Stimulated activated CD8-positive, alpha-beta memory T cell treated with anti-CD3 and anti-CD28 coated beads, Interleukin-7, amount 100 ng/mL, for 48 hours (primary cell): ENCODE data around the gene PTPN18.

Source experiments
- DNase-seq, 2 donors: peaks; one replicate each; pipeline ENCODE4 v3.0.0-alpha.2; 2020; ENCODE audit warnings: low read depth in 1 of 2; ENCODE audit errors: extremely low read depth in 1 of 2

The PTPN18 gene

DNA sequence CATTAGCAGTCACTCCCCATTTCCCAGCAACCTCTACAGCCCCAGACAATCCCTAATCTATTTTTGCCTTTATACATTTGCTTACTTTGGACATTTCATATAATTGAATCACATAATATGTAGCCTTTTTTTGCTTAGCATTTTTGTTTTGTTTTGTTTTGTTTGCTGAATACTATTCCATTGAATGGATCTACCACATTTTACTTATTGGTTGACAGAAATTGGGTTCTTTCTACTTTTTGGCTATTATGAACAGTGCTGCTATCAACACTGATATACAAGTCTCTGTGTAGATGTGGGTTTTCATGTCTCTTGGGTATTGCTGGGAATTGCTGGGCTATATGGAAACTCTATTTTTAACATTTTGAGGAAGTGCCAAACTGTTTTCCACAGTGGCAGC lies 7.6 kb downstream of the PTPN18 start:
- no peak for DNase-seq

DNA sequence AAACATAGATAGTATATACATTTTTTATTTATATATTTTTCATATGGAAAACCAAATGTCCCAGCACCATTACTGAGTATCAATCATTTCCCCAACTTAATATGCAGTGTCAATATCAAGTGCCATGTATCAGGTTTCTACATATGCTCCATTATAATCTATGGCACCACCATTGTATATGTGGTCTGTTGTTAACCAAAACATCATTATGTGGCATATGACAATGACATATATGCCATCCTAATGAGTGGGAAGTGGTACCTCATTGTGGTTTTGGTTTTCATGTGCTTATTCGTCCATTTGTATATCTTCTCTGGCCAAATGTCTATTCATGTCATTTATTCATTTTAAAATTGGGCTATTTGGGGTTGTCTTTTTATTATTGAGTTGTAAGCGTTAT lies 9.2 kb downstream of the PTPN18 start:
- DNase-seq: no peak

- no peak for DNase-seq
Observed at GRCh38 chr2:130365963-130366362, 10.1 kb downstream of the PTPN18 start.

- DNase-seq: no peak
Observed at GRCh38 chr2:130366720-130367119, 10.9 kb downstream of the PTPN18 start.

GRCh38 chr2:130368786-130369185 lies 12.9 kb downstream of the PTPN18 start:
- no peak for DNase-seq

- no peak for DNase-seq
Observed at GRCh38 chr2:130369311-130369964, 13.6 kb downstream of the PTPN18 start.

GRCh38 chr2:130369965-130370341 lies 14.1 kb downstream of the PTPN18 start:
- no peak for DNase-seq

DNA sequence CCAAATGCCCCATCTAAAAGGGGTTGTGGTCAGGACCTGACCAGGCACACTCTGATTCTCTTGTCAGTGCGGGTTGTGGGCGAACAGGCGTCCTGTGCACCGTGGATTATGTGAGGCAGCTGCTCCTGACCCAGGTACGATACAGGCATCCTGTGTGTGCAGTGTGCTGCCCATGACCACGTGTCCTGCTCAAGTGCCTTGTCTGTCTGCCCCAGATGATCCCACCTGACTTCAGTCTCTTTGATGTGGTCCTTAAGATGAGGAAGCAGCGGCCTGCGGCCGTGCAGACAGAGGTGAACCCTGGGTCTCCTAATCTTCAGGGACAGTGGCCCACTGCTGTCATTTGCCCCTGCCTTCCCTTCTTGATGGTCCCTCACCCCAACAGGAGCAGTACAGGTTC lies 14.6 kb downstream of the PTPN18 start:
- DNase-seq: peak in 1 of 2 donors; percentile 44

DNA sequence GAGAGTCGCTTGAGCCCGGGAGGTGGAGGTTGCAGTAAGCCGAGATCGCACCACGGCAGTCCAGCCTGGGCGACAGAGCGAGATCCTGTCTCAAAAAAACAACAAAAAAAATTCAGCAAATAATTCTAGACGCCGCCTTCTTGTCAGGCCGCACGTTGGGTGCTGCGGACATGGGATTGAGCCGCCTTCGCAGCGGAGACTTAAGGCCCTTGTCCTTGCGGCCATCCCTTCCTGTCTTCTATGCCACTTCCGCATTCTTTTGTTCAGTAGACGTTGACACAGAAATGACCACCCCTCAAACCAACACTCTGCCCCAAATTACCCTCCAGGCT lies 15.8 kb downstream of the PTPN18 start:
- no peak for DNase-seq

DNA sequence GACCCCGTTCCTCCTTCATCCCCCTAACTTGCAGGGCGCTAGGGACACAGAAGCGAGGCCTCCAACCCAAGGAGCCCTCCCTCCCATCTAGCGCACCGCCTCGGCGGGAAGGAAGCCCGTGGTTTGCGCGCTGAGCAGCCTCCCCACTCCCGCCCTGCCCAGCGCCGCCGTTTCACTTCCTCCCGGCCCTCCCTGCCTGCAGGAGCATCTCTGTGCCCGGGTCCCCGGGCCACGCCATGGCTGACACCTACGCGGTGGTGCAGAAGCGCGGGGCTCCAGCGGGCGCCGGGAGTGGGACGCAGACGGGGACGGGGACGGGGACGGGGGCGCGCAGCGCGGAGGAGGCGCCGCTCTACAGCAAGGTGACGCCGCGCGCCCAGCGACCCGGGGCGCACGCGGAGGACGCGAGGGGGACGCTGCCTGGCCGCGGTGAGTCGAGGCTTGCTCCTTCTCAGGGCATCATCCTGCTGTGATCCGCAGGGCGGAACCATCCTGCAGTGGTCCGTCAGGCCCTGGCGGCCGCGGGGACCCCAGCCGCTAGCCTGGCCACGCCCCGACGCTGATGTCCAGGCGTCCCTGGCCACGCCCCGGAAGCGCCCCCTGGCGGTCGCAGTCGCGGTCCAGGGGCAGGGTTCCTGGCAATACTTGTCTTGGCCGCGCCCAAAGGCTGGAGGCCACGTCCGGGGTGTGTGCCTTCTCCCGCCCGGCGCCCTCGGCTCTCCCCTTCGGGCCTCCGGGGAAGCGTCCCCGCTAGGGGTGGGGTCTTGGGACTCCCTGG lies 16.4 kb downstream of the PTPN18 start:
- peak; percentile 68 to 74 for DNase-seq

DNA sequence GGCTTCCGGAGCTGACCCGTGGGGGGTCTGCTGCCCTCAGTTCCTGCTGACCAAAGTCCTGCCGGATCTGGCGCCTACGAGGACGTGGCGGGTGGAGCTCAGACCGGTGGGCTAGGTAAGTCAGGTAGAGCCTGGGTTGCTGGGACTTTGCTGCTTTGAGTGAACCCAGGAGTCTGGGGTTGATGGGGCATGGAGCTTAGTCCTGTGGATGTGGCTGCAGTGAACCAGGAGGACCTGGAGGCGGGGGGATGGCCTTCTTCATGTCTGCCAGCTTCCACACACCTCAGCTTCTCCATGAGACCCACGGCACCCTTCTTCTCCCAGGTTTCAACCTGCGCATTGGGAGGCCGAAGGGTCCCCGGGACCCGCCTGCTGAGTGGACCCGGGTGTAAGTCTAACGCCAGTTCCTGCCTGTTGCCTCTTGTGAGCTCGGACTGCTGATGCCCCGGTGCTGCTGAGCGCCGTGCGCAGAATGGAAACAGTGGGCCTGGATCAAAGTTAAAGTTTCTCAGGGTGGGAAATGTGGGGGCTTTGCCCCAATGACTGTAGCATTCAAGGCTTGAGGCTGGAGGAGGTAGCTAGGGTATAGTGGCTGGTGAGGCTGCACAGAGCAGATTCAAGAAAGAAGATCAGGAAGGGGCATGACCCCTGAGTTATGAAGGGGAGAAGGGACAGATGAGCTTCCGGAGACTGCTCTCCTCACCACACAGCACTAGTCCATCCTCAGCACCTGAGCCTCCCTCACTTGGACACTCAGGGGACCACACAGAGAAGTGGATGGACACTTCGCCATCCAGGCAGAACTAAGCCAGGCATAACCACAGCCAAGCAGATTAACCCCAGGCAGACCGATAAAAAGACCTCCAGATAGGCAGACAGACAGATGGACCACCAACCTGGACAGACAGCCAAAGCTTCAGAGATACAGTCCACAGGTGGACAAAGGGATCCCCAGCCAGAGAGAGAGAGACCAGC lies 17.3 kb downstream of the PTPN18 start:
- no peak for DNase-seq

DNA sequence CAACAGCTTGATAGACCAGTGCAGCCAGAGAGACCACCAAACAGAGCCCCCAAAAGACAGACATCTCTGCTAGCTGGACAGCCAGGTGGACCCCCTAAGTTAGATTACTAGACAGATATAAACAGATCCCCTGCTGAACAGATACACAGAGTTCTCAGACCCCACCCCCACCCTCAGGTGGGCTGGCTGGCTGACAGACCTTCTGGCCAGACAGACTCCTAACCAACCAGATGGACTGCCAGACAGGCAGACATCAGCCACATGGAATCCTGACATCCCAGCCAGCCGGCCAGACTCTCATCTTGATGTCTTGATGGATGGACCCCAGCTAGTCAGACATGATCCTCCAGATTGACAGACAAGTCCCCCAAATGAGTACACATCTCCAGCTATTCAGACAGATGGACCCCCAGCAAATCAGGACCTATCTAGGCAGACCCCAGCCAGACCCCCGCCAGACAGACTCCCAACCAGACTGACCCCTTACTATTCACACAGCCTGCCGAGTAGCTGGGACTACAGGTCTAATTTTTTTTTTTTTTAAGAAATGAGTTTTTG lies 18.0 kb downstream of the PTPN18 start:
- DNase-seq: no peak

- DNase-seq: no peak
Observed at GRCh38 chr2:130374587-130375290, 18.9 kb downstream of the PTPN18 start.

DNA sequence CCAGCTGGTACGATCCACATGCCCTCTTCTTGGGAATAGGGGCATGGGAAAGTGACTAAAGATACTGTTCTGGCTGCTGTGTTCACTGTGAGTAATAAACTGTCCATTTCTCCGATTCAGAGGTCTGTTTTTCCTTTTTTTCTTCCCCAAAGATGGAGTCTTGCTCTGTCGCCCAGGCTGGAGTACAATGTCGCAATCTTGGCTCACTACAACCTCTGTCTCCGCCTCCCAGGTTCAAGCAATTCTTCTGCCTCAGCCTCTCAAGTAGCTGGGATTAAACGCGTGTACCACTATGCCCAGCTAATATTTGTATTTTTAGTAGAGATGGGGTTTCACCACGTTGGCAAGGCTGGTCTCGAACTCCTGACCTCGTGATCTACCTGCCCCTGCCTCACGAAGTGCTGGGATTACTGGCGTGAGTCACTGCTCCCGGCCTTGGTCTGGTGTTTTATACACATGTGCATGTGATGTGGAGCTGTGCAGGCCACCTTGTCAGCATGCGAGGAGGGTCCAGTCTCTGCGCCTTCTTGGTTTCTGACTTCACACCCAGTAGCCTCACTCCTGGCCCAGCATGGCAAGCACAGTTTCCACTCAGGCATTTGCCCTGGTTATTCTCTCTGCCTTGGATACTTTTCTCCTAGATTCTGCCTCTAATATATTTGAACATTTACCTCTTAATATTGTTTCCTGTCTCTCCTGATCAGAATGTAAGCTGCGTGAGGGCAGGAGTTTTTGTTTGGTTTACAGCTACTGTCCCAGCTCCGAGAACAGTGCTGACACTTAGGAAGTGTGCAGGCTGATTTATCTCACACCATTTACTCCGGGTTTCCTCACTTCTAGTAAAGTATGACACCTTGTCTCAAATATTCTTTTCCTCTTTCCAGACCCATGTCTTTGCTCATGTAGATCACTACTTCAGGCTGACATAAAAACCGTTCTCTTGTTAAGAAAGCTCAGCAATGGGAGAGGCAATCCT lies 19.7 kb downstream of the PTPN18 start:
- DNase-seq: no peak

DNA sequence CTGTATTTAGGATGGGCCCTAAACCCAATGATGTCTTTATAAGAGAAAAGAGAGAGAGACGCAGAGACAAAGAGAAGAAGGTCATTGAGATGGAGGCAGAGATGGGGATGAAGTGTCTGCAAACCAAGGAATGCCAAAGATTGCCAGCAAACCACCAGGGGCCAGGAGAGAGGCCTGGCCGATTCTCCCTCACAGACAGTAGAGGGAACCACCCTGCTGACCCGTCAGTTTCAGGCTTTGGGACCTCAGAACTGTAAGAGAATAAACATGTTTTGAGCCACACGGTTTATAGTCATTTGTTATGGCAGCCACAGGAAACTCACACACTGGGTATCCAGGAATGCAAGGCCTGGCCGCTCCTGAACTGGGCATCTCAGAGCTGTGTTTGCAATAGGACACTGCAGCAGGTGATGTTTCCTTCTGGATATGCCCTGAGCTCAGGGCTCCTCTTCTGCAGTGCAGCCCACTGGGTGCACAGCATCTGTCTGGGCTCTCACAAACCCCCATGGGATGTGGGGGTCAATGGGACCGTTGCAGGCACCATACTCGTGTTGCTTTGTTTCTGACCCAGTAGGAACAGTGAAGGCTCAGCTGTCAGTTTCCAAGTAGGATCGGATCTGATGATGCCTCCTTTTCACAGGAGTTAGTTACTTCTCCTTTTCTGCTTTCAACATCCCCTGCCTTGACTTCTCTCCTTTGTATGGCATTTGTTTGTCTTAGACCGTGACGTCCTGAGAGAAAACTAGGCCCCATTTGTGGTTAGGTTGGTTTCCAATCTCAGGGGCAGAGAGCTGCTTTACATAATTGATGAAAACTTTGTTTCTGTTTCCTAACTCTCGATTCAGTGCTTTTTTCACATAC lies 20.8 kb downstream of the PTPN18 start:
- no peak for DNase-seq

GRCh38 chr2:130377491-130377890 lies 21.6 kb downstream of the PTPN18 start:
- DNase-seq: no peak

GRCh38 chr2:130378206-130378897 lies 22.5 kb downstream of the PTPN18 start:
- DNase-seq: no peak

DNA sequence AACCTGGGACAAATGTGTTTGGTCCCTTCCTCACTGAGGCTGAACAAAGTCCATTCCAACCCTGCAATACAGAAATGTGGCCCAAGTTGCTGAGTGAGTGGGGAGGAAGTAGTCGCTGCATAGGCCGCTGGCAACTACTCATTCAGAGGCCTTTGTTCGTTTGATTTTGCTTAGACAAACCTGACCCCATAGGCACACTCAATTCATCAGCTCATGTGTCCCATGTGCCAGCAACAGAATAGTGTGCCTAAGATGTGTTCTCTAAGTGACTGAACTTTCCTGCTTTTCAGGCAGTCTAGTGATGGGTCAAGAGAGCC lies 23.0 kb downstream of the PTPN18 start:
- DNase-seq: no peak
